ENCODE measurements around the gene PAFAH1B1.

Gene PAFAH1B1

DNA sequence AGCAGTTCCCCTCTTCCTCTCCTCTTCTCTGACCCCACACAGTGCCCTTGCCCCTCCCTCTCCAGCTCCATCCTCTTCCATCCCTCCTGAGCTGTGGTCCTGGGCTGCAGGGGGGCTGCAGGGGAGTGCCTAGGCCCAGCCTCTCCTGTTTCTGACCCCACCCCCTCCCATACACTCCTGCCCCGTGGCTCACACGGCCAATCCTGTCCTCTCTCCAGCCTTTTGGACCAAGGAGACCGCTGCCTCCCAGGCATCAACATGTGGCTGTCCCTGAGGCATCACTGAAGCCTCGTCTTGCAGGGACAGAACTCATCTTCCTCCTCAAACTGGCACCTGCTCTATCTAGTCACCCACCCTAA is 111.4 kb downstream of the PAFAH1B1 start:
- Histone ChIP-seq H3K27me3 (ENCODE audit: insufficient read depth, low read length) (no peaks in the 10 kb centered on the region), H3K9ac (ENCODE audit: low read length) (no peak overlapping the region), H3K4me3 (ENCODE audit: low read depth, low read length) (no peak overlapping the region), H3K23ac (ENCODE audit: low read length) (no peak overlapping the region), H3K4me1 (ENCODE audit: control insufficient read depth in 1 of 2, insufficient read depth in 2 of 2, low read length in 2 of 2) (peaks cover 8 to 10% of the 10 kb centered on the region in 2 experiments), H4K8ac (ENCODE audit: low read depth, low read length) (no peak overlapping the region), H3K4me2 (ENCODE audit: low read length) (no peak overlapping the region), H3K79me2 (ENCODE audit: control insufficient read depth, insufficient read depth, low read length, poor library complexity) (peaks cover 6% of the 10 kb centered on the region), H3K4ac (ENCODE audit: low read depth, low read length) (no peak overlapping the region), H3K18ac (ENCODE audit: low read length) (no peak overlapping the region), H2AK5ac (ENCODE audit: low read length) (no peak overlapping the region), H2BK5ac (ENCODE audit: low read depth, low read length, poor library complexity) (no peak overlapping the region), H3K79me1 (ENCODE audit: low read length) (no peaks in the 10 kb centered on the region), H4K91ac (ENCODE audit: low read depth, low read length) (no peak overlapping the region), H2AFZ (ENCODE audit: insufficient read depth, low read length, poor library complexity) (no peak overlapping the region), H3K27ac (ENCODE audit: low read depth, low read length) (no peak overlapping the region), H4K12ac (ENCODE audit: low read depth, low read length) (no peak overlapping the region), H2BK12ac (ENCODE audit: low read length) (no peak overlapping the region), H2BK120ac (ENCODE audit: insufficient read depth, low read length, poor library complexity) (no peak overlapping the region), H3K36me3 (ENCODE audit: control insufficient read depth in 1 of 2, insufficient read depth in 2 of 2, low read length in 2 of 2) (peaks cover 34 to 45% of the 10 kb centered on the region in 2 experiments), H3K14ac (ENCODE audit: low read length) (no peak overlapping the region), H3K9me3 (ENCODE audit: insufficient read depth, low read depth, low read length) (no peaks in the 10 kb centered on the region)
- DNase-seq, result no peak
- WGBS (ENCODE audit: extremely low coverage, insufficient coverage, insufficient read length), result no CpG with 5 or more reads among the region's 4 CpGs

DNA sequence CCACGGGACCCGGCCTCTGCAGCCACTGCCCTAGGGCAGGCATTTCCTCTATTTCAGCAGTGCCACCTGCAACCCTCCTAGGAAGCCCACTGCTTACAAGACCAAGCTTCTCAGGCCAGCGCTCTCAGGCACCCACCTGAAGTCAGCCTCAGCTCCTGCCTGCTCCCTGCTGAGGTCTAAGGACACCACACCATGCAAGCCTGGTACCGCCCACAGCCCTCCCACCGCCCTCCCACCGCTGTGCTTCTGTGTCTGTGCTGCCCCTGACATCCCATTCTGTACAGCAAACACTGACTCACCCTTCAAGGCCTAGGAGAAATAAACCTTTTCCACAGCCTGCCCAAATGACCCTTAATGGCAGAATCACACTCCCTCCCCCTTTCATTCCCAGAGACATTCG is 111.8 kb downstream of the PAFAH1B1 start:
- no peaks in the 10 kb centered on the region for H3K27me3 ChIP-seq (ENCODE audit: insufficient read depth, low read length)
- H3K27ac ChIP-seq (ENCODE audit: low read depth, low read length), result no peak overlapping the region
- H3K79me2 ChIP-seq (ENCODE audit: control insufficient read depth, insufficient read depth, low read length, poor library complexity), result peaks cover 6% of the 10 kb centered on the region
- H3K14ac ChIP-seq (ENCODE audit: low read length), result no peak overlapping the region
- no peak overlapping the region for H2BK12ac ChIP-seq (ENCODE audit: low read length)
- no peak overlapping the region for H2AK5ac ChIP-seq (ENCODE audit: low read length)
- no peak overlapping the region for H2AFZ ChIP-seq (ENCODE audit: insufficient read depth, low read length, poor library complexity)
- no peak overlapping the region for H3K9ac ChIP-seq (ENCODE audit: low read length)
- no peaks in the 10 kb centered on the region for H3K79me1 ChIP-seq (ENCODE audit: low read length)
- WGBS (ENCODE audit: extremely low coverage, insufficient coverage, insufficient read length), result no CpG with 5 or more reads among the region's 7 CpGs
- no peak overlapping the region for H4K91ac ChIP-seq (ENCODE audit: low read depth, low read length)
- peaks cover 8 to 14% of the 10 kb centered on the region in 2 experiments for H3K4me1 ChIP-seq (ENCODE audit: control insufficient read depth in 1 of 2, insufficient read depth in 2 of 2, low read length in 2 of 2)
- no peak for DNase-seq
- H3K18ac ChIP-seq (ENCODE audit: low read length), result no peak overlapping the region
- no peak overlapping the region for H4K8ac ChIP-seq (ENCODE audit: low read depth, low read length)
- no peak overlapping the region for H2BK5ac ChIP-seq (ENCODE audit: low read depth, low read length, poor library complexity)
- peaks cover 30 to 41% of the 10 kb centered on the region in 2 experiments for H3K36me3 ChIP-seq (ENCODE audit: control insufficient read depth in 1 of 2, insufficient read depth in 2 of 2, low read length in 2 of 2)
- H3K4me3 ChIP-seq (ENCODE audit: low read depth, low read length), result no peak overlapping the region
- H3K9me3 ChIP-seq (ENCODE audit: insufficient read depth, low read depth, low read length), result no peaks in the 10 kb centered on the region
- H2BK120ac ChIP-seq (ENCODE audit: insufficient read depth, low read length, poor library complexity), result no peak overlapping the region
- no peak overlapping the region for H3K23ac ChIP-seq (ENCODE audit: low read length)
- H4K12ac ChIP-seq (ENCODE audit: low read depth, low read length), result no peak overlapping the region
- H3K4me2 ChIP-seq (ENCODE audit: low read length), result no peak overlapping the region
- H3K4ac ChIP-seq (ENCODE audit: low read depth, low read length), result no peak overlapping the region

DNA sequence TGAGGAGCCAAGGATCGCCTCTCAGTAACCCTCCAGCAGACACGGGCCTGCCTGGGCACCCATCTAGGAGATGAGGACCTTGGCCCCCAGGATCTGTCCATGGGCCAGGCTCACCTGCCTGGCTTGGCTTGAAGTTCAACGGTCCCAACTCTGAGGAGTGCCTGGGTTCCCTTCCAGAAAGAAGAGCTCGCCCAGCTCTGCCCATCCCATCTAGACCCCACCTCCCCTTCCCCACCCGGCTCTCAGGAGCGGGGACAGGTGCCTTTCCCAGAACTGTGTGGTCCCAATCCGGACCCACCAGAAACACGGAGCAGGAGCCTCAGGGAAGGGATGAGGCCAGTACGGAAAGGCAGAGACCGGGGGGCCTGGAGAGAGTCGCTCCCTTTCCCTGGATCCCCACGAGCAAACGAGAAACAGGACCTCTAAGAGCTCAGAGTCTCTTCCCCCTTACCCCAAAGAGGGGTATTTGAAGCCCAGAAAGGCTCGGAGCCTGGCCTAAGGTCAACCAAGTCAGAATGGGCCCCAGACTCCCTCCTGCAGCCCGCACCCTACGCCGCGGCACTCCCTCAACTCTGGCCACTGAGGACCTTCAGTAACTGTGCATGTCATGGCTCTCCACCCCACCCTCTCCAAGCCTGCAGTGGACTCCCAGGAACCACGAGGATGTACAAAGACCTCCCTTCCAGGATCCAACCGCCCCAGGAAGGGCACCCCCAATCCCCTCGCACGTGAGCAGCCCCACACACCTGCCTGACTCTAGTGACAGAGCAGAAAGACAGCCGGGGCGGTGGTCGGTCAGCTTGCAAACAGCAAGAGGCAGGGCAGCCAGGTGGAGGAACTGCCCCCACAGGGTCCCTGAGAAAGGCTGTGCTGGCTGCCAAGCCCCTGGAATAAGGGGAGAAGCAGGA is 112.7 kb downstream of the PAFAH1B1 start:
- no peak overlapping the region for H3K18ac ChIP-seq (ENCODE audit: low read length)
- no peak overlapping the region for H2AK5ac ChIP-seq (ENCODE audit: low read length)
- no peak overlapping the region for H3K4me3 ChIP-seq (ENCODE audit: low read depth, low read length)
- H2BK120ac ChIP-seq (ENCODE audit: insufficient read depth, low read length, poor library complexity), result no peak overlapping the region
- peak overlapping the region; percentile 21 for H3K4ac ChIP-seq (ENCODE audit: low read depth, low read length)
- WGBS (ENCODE audit: extremely low coverage, insufficient coverage, insufficient read length), result no CpG with 5 or more reads among the region's 25 CpGs
- peaks cover 21 to 32% of the 10 kb centered on the region in 2 experiments for H3K36me3 ChIP-seq (ENCODE audit: control insufficient read depth in 1 of 2, insufficient read depth in 2 of 2, low read length in 2 of 2)
- no peak overlapping the region for H3K14ac ChIP-seq (ENCODE audit: low read length)
- peaks cover 13% of the 10 kb centered on the region for H3K79me2 ChIP-seq (ENCODE audit: control insufficient read depth, insufficient read depth, low read length, poor library complexity)
- H4K91ac ChIP-seq (ENCODE audit: low read depth, low read length), result no peak overlapping the region
- no peak overlapping the region for H3K27ac ChIP-seq (ENCODE audit: low read depth, low read length)
- DNase-seq, result no peak
- no peak overlapping the region for H4K12ac ChIP-seq (ENCODE audit: low read depth, low read length)
- peaks cover 1% of the 10 kb centered on the region for H3K79me1 ChIP-seq (ENCODE audit: low read length)
- H4K8ac ChIP-seq (ENCODE audit: low read depth, low read length), result no peak overlapping the region
- H2AFZ ChIP-seq (ENCODE audit: insufficient read depth, low read length, poor library complexity), result no peak overlapping the region
- H3K23ac ChIP-seq (ENCODE audit: low read length), result no peak overlapping the region
- no peaks in the 10 kb centered on the region for H3K9me3 ChIP-seq (ENCODE audit: insufficient read depth, low read depth, low read length)
- H2BK5ac ChIP-seq (ENCODE audit: low read depth, low read length, poor library complexity), result no peak overlapping the region
- H3K4me1 ChIP-seq (ENCODE audit: control insufficient read depth in 1 of 2, insufficient read depth in 2 of 2, low read length in 2 of 2), result peaks cover 15 to 23% of the 10 kb centered on the region in 2 experiments
- H2BK12ac ChIP-seq (ENCODE audit: low read length), result no peak overlapping the region
- no peaks in the 10 kb centered on the region for H3K27me3 ChIP-seq (ENCODE audit: insufficient read depth, low read length)
- H3K4me2 ChIP-seq (ENCODE audit: low read length), result no peak overlapping the region
- H3K9ac ChIP-seq (ENCODE audit: low read length), result no peak overlapping the region

DNA sequence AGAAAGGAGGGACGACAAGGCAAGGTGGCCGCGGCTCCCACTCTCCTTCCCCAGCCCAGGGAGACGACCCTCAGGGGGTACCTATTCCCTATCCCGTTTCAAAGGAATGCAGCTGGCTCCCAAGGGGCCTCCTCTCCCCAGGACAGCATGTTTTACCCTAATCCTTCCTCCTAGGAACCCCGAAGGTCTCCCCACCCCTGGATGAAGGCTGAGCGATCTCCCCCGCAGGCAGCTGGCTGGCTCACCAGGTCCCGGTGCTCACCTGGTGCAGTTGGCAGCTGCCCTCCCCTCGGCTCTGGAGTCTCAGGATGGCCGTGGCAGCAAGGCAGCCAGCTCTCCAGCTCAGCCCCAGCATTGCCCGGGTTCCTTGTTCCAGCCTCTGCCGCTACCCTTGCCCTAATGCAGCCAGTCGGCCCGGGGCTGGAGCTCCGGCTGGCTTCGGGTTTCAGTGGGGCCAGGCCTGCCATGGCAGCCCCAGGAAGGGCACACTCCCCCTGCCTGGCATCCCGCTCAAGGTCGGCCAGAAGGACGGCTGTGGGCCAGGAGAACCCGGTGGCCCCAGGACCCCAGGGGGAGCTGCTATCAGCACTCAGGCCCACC is 113.6 kb downstream of the PAFAH1B1 start:
- Histone ChIP-seq H3K4me2 (ENCODE audit: low read length) (no peak overlapping the region), H2BK5ac (ENCODE audit: low read depth, low read length, poor library complexity) (no peak overlapping the region), H3K14ac (ENCODE audit: low read length) (no peak overlapping the region), H3K36me3 (ENCODE audit: control insufficient read depth in 1 of 2, insufficient read depth in 2 of 2, low read length in 2 of 2) (peaks cover 13 to 24% of the 10 kb centered on the region in 2 experiments), H3K79me1 (ENCODE audit: low read length) (peaks cover 2% of the 10 kb centered on the region), H4K91ac (ENCODE audit: low read depth, low read length) (no peak overlapping the region), H3K4me1 (ENCODE audit: control insufficient read depth in 1 of 2, insufficient read depth in 2 of 2, low read length in 2 of 2) (peaks cover 16 to 26% of the 10 kb centered on the region in 2 experiments), H3K23ac (ENCODE audit: low read length) (no peak overlapping the region), H2AFZ (ENCODE audit: insufficient read depth, low read length, poor library complexity) (no peak overlapping the region), H3K79me2 (ENCODE audit: control insufficient read depth, insufficient read depth, low read length, poor library complexity) (peaks cover 14% of the 10 kb centered on the region), H2AK5ac (ENCODE audit: low read length) (no peak overlapping the region), H4K12ac (ENCODE audit: low read depth, low read length) (no peak overlapping the region), H4K8ac (ENCODE audit: low read depth, low read length) (no peak overlapping the region), H3K9me3 (ENCODE audit: insufficient read depth, low read depth, low read length) (no peaks in the 10 kb centered on the region), H3K27me3 (ENCODE audit: insufficient read depth, low read length) (no peaks in the 10 kb centered on the region), H3K27ac (ENCODE audit: low read depth, low read length) (no peak overlapping the region), H3K18ac (ENCODE audit: low read length) (no peak overlapping the region), H3K9ac (ENCODE audit: low read length) (no peak overlapping the region), H2BK120ac (ENCODE audit: insufficient read depth, low read length, poor library complexity) (no peak overlapping the region), H2BK12ac (ENCODE audit: low read length) (no peak overlapping the region), H3K4ac (ENCODE audit: low read depth, low read length) (no peak overlapping the region), H3K4me3 (ENCODE audit: low read depth, low read length) (no peak overlapping the region)
- DNase-seq, result no peak
- WGBS (ENCODE audit: extremely low coverage, insufficient coverage, insufficient read length), result no CpG with 5 or more reads among the region's 21 CpGs

All from trophoblast cell (in vitro differentiated cells and primary cell).